GM18507 (cell line): ENCODE data around the gene TAF5L.
A peak's percentile ranks its signal among the peaks of the same experiment; 100 is the strongest.
"Not testable (repeated sequence)": the region's sequence is repeated elsewhere in the genome, so short reads cannot be mapped to it uniquely, and the experiment has no call there.

Experiments
- DNase-seq: peaks from one replicate; pipeline ENCODE4 v3.0.0; 2011; ENCODE audit warnings: low read depth; ENCODE audit not compliant: insufficient read length; ENCODE audit errors: extremely low spot score
- FAIRE-seq: peaks from 2 replicates; lab custom pipeline; 2011; peaks lifted over from hg19 to GRCh38; lab: Jason Lieb, UNC

The TAF5L gene

DNA sequence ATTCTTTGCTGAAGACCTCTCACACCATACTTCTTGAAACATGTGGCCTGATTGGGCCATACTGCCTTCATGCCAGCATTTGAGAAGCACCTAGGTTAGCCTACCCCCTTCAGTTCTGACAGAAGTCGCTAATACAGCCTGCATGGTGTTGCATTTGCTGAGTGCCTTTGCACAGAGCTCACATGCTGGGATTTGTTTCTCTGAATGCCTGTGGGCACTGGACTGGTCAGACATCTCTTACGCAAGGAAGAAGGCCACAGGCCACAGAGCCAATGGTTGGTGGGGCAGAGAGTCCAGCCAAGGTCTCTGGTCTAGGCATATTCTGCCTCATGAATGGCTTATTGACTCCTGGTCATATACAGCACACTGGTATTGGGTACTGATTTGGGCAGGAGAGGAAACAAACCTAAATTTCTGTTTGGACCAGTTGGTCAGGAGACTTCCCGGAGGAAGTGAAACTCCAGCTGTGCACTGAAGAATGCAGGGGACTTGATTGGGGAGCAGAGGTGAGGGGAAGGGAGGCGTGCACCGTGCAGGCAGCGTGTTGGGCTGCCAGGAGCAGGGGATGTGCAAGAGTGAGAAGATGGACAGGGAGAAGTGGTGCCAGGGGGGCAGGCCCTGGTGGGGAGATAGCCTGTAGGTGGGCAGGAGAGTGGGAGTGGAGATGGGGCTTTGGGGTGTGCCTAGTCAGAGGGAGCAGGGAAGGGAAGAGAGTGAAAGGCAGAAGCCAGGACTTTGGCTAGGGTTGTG lies 18.2 kb upstream of the TAF5L start:
- FAIRE-seq: peak; percentile 21
- no peak for DNase-seq

DNA sequence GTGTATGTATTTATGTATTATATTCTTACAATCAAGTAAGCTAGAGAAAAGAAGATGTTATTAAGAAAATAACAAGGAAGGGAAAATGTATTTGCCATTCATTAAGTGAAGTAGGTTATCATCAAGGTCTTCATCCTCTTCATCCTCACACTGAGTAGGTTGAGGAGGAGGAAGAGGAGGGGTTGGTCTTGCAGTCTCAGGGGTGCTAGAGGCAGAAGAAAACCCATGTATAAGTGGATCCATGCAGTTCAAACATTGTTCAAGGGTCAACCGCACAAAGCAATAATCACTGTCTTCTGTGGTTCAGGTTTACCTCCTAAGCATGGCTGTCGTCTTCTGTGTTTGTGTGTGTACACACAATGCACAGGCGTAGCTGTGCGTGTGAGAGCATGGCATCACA lies 17.0 kb upstream of the TAF5L start:
- DNase-seq (no peak), FAIRE-seq (no peak)

DNA sequence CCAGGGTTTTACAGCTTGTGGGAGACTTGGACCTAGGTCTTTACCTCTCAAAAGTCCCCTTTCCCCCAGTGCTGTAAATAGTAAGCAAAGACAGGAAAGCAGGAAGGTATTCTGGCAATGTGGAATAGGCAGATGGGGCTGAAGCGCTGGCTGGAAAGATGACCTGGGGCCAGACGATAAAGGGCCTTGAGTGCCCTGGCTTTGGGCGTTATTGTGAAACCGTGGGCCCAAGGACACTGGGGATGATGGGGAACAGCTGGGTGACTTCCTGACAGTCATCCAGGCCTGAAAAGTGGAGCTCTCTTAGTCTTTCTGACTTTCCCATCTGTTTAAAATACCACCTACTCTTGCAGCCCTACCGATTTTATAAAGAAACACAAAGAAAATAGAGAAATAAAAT lies 16.5 kb upstream of the TAF5L start:
- DNase-seq (no peak), FAIRE-seq (no peak)

- no peak for FAIRE-seq
- DNase-seq: no peak
Measured at GRCh38 chr1:229641306-229641705, 15.4 kb upstream of the TAF5L start.

GRCh38 chr1:229640455-229640854 lies 14.5 kb upstream of the TAF5L start:
- FAIRE-seq: no peak
- DNase-seq: no peak

DNA sequence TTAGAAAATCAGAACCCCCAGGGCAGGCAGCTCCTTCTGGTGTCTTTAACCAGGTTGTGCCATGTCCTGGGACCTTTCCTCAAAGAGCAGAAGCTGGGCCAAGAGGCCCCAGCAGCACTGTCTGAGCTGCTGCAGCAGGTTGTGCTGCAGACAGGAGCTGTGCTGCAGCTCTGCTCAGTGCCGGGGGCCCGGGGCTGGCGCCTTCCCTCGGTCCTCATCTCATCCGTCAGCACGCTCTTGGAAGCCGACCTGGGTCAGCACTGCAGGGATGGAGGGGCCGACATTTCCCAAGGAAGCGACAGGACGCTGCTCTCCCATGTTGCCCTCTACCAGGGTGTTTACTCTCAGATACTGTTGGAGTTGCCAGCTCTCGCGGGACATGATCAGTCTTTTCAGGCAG lies 11.8 kb upstream of the TAF5L start:
- no peak for FAIRE-seq
- DNase-seq: no peak

DNA sequence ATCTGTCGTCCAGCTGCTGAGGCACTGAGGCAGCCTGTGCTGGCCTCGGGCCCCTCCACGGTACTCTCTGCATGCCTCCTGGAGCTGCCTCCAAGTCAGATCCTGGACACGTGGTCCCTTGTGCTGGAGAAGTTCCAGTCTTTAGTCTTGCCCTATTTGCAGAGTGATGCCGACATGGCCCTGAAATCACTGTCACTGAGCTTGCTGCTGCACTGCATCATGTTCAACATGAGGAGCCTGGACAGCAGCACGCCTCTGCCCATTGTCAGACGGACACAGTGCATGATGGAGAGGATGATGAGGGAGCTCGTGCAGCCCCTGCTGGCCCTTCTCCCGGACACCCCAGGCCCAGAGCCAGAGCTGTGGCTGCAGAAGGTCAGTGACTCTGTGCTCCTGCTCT lies 10.1 kb upstream of the TAF5L start:
- no peak for FAIRE-seq
- no peak for DNase-seq

DNA sequence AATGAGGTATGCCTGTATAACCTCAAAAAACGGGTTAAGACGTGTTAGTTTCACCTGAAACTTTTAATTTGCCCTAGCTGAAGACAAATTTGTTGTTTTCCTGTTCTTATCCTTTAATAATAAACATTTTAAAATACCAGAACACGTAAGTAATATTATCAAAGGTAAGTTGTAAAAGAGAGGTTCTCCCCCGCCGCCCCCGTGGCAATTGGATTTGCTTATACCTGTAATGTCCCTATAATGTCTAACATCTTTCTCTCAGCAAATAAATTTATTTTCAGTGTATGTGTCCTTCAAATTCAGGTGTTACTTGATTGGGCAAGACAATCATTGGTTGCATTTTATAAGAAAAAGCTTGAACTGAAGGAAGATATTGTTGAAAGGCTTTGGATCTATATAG lies 6.0 kb upstream of the TAF5L start:
- DNase-seq: no peak
- no peak for FAIRE-seq

DNA sequence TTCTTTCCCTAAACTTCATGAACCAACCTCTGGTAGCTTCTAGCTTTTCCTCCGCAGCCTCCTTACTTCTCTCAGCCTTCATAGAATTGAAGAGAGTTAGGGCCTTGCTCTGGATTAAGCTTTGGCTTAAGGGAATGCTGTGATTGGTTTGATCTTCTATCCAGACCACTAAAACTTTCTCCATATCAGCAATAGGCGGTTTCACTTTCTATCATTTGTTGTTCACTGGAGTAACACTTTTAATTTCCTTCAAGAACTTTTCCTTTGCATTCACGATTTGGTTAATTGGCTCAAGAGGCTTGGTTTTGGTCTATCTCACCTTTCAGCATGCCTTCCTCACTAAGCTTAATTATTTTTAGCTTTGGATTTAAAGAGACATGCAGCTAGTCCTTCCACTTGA lies 5.2 kb upstream of the TAF5L start:
- FAIRE-seq (no peak), DNase-seq (no peak)

DNA sequence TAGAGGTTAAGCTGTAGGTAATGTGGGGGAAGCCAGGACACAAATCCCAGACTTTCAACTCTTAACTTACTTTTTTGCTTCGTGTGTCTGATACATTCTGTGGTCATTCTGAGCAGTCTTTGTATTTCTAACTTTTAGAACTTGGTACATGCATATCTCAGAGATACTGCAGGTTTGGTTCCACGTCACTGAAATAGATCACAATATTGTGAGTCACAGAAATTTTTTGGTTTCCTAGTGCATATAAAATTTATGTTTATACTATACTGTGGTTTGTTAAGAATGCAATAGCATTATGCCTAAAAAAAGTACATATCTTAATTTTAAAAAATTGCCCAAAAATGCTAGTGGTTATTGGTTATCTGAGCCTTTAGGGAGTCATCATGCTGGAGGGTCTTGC lies 3.3 kb upstream of the TAF5L start:
- FAIRE-seq (no peak), DNase-seq (no peak)

GRCh38 chr1:229627003-229627402 lies 1.1 kb upstream of the TAF5L start:
- DNase-seq (no peak), FAIRE-seq (no peak)

DNA sequence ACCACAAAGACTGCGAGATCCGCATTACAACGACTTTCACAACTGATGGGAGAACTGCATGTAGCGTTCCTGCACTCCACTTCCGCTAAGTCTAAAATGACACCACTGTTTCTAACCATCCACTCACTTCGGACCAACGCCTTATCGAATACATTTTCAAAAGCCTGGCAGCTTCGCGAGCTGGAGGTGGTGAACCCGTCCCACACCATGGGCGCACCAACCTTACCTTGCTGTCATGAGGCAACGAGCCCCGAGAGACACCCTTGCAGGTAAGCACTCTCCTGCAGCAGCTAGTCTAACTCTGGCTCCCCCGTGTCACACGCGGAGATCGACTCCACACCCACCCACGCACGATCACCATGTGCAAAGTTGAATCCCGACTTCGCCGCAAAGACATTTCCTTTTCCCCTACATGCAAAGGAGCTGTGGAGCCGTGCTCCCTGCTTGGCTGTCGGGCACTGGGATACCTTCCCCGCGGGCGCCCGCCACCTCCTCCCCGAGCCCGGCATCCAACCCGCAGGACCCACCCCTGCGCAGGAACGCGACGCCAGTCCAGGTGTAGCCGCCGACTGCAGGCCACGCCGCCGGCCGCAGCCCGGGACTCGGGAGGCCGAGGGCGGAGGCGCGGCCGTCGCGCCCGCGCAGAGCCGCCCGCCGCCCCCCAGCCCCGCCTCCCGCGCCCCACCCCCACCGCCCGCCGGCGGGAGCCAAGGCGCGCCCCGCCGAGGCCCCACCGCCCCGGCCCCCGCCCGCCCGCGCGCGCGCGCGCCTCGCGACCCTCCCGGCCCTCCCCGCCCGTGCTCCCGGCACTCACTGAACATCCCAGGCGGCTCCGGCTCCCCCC lies 629 bp downstream of the TAF5L start:
- DNase-seq: peak; percentile 65
- peak; percentile 77 for FAIRE-seq

GRCh38 chr1:229624521-229625070 lies 1.3 kb downstream of the TAF5L start:
- DNase-seq (no peak), FAIRE-seq (no peak)

GRCh38 chr1:229623838-229624237 lies 2.1 kb downstream of the TAF5L start:
- FAIRE-seq: peak; percentile 9
- no peak for DNase-seq

- FAIRE-seq: no peak
- DNase-seq: no peak
Measured at GRCh38 chr1:229623225-229623624, 2.7 kb downstream of the TAF5L start.

GRCh38 chr1:229622641-229623120 lies 3.2 kb downstream of the TAF5L start:
- DNase-seq, FAIRE-seq: not testable (repeated sequence)

GRCh38 chr1:229621663-229622062 lies 4.3 kb downstream of the TAF5L start:
- no peak for DNase-seq
- no peak for FAIRE-seq

DNA sequence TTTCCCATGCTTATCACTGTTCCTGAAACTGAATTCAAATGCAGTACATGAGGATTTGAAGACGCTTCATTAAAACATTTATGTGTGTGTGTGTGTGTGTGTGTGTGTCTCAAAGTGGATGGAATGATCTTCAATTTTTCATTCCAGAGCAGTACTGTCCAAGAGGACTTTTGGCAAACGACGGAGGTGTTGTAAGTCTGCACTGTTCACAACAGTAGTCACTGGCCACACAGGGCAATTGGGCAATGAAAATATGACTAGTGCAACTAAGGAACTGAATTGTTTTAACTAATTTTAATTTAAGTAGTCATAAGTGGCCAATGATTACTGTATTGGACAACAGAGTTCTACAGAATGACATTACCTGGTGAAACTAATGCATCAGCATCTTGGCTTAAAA lies 5.0 kb downstream of the TAF5L start:
- FAIRE-seq: no peak
- DNase-seq: no peak

- DNase-seq (no peak), FAIRE-seq (no peak)
Measured at GRCh38 chr1:229619614-229620013, 6.3 kb downstream of the TAF5L start.

DNA sequence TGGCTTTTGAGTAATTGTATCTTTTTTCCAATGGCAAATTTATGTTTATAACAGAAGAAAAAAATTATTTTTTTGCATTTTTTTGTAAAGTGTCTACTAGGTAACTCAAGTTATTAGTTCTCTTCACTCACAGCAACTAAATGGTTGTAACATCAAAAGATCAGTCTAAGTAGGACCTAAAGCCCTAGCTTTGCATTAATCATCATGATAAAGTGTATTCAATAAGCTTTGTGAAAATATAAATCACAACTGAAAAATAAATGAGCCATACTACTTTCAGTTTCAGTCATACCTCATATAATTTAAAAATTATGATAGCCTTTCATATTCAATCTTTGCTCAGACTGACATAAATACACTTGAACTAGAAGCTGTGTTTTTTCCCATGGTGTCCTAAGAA lies 6.9 kb downstream of the TAF5L start:
- FAIRE-seq (no peak), DNase-seq (no peak)
